HG03108 (cell line): ENCODE measurements around the gene TDRKH.
"Not testable (repeated sequence)": the region's sequence is repeated elsewhere in the genome, so short reads cannot be mapped to it uniquely, and the experiment has no call there.

Experiments
- ATAC-seq: cut with Tn5 transposase; IDR thresholded peaks from one replicate; pipeline ENCODE4 v1.9.1; 2021; ENCODE audit warnings: moderate library complexity; ENCODE audit not compliant: unreplicated experiment

The TDRKH gene

GRCh38 chr1:151803164-151803563, 12.9 kb upstream of the TDRKH start:
- no peak for ATAC-seq

- no peak for ATAC-seq
Observed at GRCh38 chr1:151802372-151802771, 12.1 kb upstream of the TDRKH start.

GRCh38 chr1:151801846-151802245, 11.5 kb upstream of the TDRKH start:
- ATAC-seq, result no peak

- ATAC-seq, result no peak
Observed at GRCh38 chr1:151801310-151801820, 11.1 kb upstream of the TDRKH start.

GRCh38 chr1:151800830-151801229, 10.5 kb upstream of the TDRKH start:
- ATAC-seq, result no peak

- ATAC-seq, result no peak
Observed at GRCh38 chr1:151799179-151800022, 9.1 kb upstream of the TDRKH start.

- no peak for ATAC-seq
Observed at GRCh38 chr1:151798571-151798970, 8.3 kb upstream of the TDRKH start.

GRCh38 chr1:151790940-151791651, 796 bp upstream of the TDRKH start:
- ATAC-seq, result no peak

- ATAC-seq, result no peak
Observed at GRCh38 chr1:151787689-151788088, 2.6 kb downstream of the TDRKH start.

GRCh38 chr1:151783796-151784195, 6.5 kb downstream of the TDRKH start:
- no peak for ATAC-seq

GRCh38 chr1:151782741-151783140, 7.6 kb downstream of the TDRKH start:
- ATAC-seq, result no peak

- not testable (repeated sequence) for ATAC-seq
Observed at GRCh38 chr1:151782026-151782425, 8.3 kb downstream of the TDRKH start.

- not testable (repeated sequence) for ATAC-seq
Observed at GRCh38 chr1:151780736-151781135, 9.6 kb downstream of the TDRKH start.

- no peak for ATAC-seq
Observed at GRCh38 chr1:151779852-151780251, 10.4 kb downstream of the TDRKH start.

- ATAC-seq, result no peak
Observed at GRCh38 chr1:151777317-151777716, 13.0 kb downstream of the TDRKH start.

GRCh38 chr1:151776665-151777062, 13.6 kb downstream of the TDRKH start:
- no peak for ATAC-seq

GRCh38 chr1:151775894-151776664, 14.2 kb downstream of the TDRKH start:
- ATAC-seq, result no peak

GRCh38 chr1:151774256-151774922, 15.9 kb downstream of the TDRKH start:
- ATAC-seq, result no peak

- no peak for ATAC-seq
Observed at GRCh38 chr1:151773702-151774101, 16.6 kb downstream of the TDRKH start.

- not testable (repeated sequence) for ATAC-seq
Observed at GRCh38 chr1:151769270-151769669, 21.0 kb downstream of the TDRKH start.
